22Rv1 (cell line): ENCODE data around the gene ACCS.
A peak's percentile ranks its signal among the peaks of the same experiment; 100 is the strongest.

Experiments
- H3K27ac ChIP-seq: fragments of 450-650 bp; 2 replicates; pipeline ENCODE4 v1.5.1; 2017
- ZFX ChIP-seq: fragments of 450-650 bp; IDR thresholded peaks from 2 replicates; pipeline ENCODE4 v1.6.1; 2017; ENCODE audit warnings: antibody characterized with exemption, borderline replicate concordance
- TF ChIP-seq, protein P1 (sequence below): fragments of 450-650 bp; IDR thresholded peaks from 2 replicates; pipeline ENCODE4 v1.5.1; 2017; ENCODE audit warnings: mild to moderate bottlenecking

ACCS gene

DNA sequence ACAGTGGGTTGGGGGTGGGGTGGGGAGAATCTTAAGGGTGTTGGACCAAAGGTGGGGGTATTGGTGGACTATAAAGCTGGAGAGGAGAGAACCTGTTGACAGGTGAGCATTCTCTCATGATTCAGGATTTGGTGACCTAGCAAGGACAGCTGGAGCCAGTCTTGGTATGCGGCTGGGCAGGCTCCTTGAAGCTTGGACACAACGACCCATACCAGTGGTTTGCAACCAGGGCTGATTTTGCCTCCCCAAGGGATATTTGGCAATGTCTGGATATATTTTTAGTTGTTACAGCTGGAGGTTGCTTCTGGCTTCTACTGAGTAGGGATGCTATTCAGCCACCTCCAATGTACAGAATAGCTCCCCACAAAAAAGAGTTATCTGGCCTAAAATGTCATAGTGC, 35.0 kb downstream of the ACCS start:
- no peak overlapping the region for H3K27ac ChIP-seq
- TF ChIP-seq, protein P1, sequence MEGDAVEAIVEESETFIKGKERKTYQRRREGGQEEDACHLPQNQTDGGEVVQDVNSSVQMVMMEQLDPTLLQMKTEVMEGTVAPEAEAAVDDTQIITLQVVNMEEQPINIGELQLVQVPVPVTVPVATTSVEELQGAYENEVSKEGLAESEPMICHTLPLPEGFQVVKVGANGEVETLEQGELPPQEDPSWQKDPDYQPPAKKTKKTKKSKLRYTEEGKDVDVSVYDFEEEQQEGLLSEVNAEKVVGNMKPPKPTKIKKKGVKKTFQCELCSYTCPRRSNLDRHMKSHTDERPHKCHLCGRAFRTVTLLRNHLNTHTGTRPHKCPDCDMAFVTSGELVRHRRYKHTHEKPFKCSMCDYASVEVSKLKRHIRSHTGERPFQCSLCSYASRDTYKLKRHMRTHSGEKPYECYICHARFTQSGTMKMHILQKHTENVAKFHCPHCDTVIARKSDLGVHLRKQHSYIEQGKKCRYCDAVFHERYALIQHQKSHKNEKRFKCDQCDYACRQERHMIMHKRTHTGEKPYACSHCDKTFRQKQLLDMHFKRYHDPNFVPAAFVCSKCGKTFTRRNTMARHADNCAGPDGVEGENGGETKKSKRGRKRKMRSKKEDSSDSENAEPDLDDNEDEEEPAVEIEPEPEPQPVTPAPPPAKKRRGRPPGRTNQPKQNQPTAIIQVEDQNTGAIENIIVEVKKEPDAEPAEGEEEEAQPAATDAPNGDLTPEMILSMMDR: no peak
- no peak for TF ChIP-seq ZFX

DNA sequence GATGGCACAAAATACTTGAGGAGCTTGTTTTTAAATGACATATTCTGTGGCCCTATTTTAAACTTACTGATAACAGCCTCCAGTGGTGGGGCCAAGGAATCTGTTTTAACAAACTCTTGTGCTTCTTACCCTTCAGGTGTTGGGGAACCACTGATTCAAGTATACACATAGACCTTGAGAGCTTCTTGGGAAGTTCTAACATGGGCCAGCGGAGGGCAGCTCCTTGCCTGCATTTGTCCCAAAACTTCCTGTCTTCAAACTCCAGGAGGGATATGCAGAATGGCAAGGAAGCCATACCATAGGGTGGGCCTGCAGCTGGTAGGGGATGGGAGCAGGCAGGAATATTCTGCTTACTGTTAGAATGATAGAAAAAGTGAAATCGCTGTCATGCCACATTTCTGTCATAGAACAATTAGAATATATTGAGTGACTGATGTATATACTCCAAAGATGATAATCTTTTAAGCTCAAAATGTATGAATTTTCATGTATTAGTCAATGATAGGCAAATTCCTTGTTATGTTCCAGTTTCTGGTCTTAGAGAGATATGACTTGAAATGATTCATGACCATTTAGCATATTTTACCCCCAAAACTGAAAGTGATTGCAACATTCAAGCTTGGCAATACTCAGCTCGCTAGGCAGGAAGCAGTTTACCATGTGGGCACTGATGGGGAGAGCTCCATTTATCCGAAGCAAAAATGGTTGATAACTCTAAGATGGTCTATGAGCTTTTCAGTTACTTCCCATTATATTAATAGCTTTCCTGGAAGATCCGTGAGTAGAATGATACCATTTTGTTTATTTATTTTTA, 38.6 kb downstream of the ACCS start:
- no peak overlapping the region for H3K27ac ChIP-seq

DNA sequence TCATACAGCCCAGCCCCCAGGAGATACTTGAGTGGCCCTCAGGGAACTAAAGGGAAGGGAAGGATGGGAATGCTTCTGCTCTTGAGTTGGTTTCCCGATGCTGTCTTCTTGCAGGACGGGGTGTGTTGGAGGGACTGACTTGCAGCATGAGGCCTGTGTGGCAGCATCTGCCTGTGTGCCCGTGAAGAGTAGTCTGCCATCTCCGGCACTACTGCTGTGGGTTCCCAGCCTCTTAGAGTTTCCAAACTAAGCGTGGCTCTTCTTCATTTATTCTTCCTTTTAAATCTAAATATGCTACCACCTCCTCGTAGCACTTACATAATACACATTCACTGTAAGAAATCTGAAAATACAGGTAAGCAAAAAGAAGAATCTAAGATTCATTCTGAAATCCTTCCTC, 42.2 kb downstream of the ACCS start:
- TF ChIP-seq ZFX: no peak
- TF ChIP-seq, protein P1: no peak
- H3K27ac ChIP-seq: no peak overlapping the region

More for the DNA sequence above, 38.6 kb downstream of the ACCS start:
- TF ChIP-seq, protein P1: no peak
- TF ChIP-seq ZFX: no peak

DNA sequence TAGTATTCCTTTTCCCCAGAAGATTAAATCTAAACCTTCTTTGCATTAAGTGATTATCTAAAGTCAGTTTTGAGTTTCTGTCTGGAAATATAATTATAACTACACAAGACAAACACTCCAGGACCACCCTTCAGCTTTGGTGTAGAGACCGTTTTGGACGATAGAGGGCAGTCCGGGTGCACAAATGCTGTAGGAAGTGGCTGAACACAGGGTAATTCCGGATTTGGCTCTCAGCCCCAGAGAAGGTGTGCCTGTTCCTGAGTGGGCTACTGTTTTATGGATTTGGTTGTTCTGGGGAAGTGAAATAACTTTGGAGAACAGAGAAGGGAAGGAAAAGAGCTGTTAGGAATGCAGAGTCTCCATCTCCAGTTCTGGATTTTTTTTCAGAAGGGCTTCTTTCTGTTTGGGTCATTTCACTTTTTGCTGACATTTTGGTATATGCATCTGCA, 44.2 kb downstream of the ACCS start:
- TF ChIP-seq ZFX: no peak
- TF ChIP-seq, protein P1: peak; percentile 91
- H3K27ac ChIP-seq: no peak overlapping the region

DNA sequence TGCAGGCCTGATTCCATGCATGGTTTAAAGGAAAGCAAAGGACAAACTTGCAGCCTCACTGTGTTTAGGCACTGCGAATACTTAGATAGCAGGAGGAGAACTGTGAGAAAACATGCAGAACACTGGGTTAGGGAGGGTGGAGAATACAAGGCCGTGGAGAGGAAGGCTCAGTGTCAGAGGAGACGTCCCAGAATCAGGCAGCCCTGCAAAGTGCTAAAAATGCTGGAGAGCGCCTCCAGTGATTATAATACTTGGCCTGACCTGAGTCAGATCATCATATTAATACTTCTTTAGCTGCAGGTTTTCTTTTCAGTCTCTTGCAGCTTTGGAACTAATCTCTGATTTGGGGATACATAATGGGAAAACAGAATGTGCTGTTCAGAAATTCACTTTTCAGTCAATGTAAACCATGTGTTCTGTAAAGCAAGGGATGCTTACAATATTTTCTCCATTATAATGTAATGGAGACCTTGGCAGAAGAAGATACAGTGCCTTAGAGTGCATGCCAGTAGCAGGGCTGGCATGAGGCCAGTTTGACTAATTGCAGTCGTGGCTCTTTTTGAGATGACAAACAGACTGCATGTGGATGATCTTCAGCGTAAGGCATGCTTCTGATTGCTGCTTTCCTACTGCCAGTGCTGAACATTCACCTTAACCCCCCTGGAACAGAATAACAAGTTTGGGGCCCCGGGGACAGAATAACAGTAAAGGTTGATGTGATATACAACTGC, 46.2 kb downstream of the ACCS start:
- TF ChIP-seq ZFX: no peak
- TF ChIP-seq, protein P1: no peak
- no peak overlapping the region for H3K27ac ChIP-seq

DNA sequence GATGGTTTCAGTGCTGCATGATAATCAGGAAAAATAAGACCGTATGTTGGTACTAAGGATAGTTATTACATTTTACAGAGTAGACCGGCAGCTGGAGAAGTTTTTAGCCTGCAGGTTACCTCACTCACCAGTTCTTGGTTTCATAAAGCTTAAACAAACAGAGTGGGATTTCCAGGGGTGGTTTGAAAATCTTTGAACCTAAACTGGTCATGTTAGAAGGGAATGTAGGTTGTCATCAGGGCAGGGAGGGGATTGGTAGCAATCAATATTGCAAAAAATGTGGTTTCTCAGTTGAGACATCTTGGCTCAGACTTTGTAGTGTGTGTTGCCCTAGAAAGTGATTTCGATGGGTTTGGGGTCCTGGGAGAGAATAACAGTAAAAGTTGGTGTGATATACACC, 46.9 kb downstream of the ACCS start:
- no peak overlapping the region for H3K27ac ChIP-seq
- TF ChIP-seq ZFX: no peak
- TF ChIP-seq, protein P1: no peak

DNA sequence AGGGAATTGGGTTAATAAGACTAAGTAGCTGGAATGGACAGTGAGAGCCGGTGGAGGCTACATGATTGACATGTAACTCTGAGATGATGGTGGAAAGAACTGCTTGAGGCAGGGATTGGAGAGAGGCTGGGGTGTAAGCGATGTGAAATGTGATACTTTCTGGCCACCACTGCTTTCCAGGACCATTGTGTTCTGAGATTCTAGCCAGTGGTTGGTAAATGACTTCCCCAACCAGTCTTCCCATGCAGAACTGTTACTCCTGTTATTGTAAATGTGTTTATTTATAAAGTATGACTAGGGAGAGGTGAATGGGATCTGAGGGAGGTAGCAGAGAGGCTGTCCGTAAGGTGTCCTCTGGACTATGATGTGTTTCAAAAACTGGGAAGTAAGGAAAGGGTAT, 47.5 kb downstream of the ACCS start:
- no peak overlapping the region for H3K27ac ChIP-seq
- TF ChIP-seq, protein P1: no peak
- no peak for TF ChIP-seq ZFX
